ENCODE results near the gene CA6. TPM values are rescaled to one million over a fixed set of nuclear protein-coding genes. Genes with fewer than 3 reads are reported as not detected.

The CA6 gene
- total RNA-seq, 4 donors from 2014 or later, result not detected

- Histone ChIP-seq H3K4me3 (no peak overlapping the region), H3K4me1 (peaks cover 0 to 10% (median 4%) of the 10 kb centered on the region in 4 donors), H3K27me3 (no peaks in the 10 kb centered on the region), H3K27ac (replicated peaks in 1 of 4) (no peak overlapping the region), H3K9me3 (no peaks in the 10 kb centered on the region), H3K36me3 (no peaks in the 10 kb centered on the region)
- intact Hi-C loops (cut with DNase I), result loop anchor here (10.0 kb wide), 1 partner anchor 194 kb away; no protein-coding TSS in a partner anchor
- TF ChIP-seq EP300 (IDR thresholded peaks at IDR 0.05) (no peak), POLR2A (IDR thresholded peaks at IDR 0.05; ENCODE audit: low read depth) (no peak), CTCF (IDR thresholded peaks at IDR 0.05) (no peak), POLR2AphosphoS5 (IDR thresholded peaks at IDR 0.05) (no peak)
- WGBS, result 90% methylated on average over 3 of the region's 3 CpGs
- no peak for DNase-seq (ENCODE audit: extremely low spot score)
Measured at GRCh38 chr1:8910331-8910730, 35.3 kb upstream of the CA6 start.

GRCh38 chr1:8910914-8911313 lies 34.8 kb upstream of the CA6 start:
- no peak overlapping the region for H3K4me3 ChIP-seq
- no peaks in the 10 kb centered on the region for H3K27me3 ChIP-seq
- intact Hi-C loops (cut with DNase I), result loop anchor here (10.0 kb wide), 1 partner anchor 194 kb away; no protein-coding TSS in a partner anchor
- no peak for DNase-seq (ENCODE audit: extremely low spot score)
- H3K27ac ChIP-seq (replicated peaks in 1 of 4), result no peak overlapping the region
- H3K9me3 ChIP-seq, result no peaks in the 10 kb centered on the region
- no peak for TF ChIP-seq EP300 (IDR thresholded peaks at IDR 0.05)
- peaks cover 0 to 4% (median under 1%) of the 10 kb centered on the region in 4 donors for H3K4me1 ChIP-seq
- 80% methylated on average over 6 of the region's 6 CpGs for WGBS
- H3K36me3 ChIP-seq, result no peaks in the 10 kb centered on the region

- intact Hi-C loops (cut with DNase I), result loop anchor here (10.0 kb wide), 1 partner anchor 193 kb away; no protein-coding TSS in a partner anchor
Measured at GRCh38 chr1:8911416-8912309, 34.0 kb upstream of the CA6 start.

GRCh38 chr1:8913457-8913856 lies 32.2 kb upstream of the CA6 start:
- TF ChIP-seq POLR2A (IDR thresholded peaks at IDR 0.05; ENCODE audit: low read depth) (no peak), CTCF (IDR thresholded peaks at IDR 0.05) (no peak), EP300 (IDR thresholded peaks at IDR 0.05) (no peak), POLR2AphosphoS5 (IDR thresholded peaks at IDR 0.05) (no peak)
- Histone ChIP-seq H3K27me3 (no peaks in the 10 kb centered on the region), H3K36me3 (no peaks in the 10 kb centered on the region), H3K4me1 (peaks cover 0 to 8% (median 5%) of the 10 kb centered on the region in 4 donors), H3K4me3 (no peak overlapping the region), H3K27ac (replicated peaks in 1 of 4) (no peak overlapping the region), H3K9me3 (no peaks in the 10 kb centered on the region)
- WGBS, result 73% methylated on average over 9 of the region's 9 CpGs
- intact Hi-C loops (cut with DNase I), result loop anchor here (10.0 kb wide), 1 partner anchor 191 kb away; no protein-coding TSS in a partner anchor
- DNase-seq (ENCODE audit: extremely low spot score), result no peak

More at GRCh38 chr1:8911416-8912309, 34.0 kb upstream of the CA6 start:
- Histone ChIP-seq H3K4me3 (no peak overlapping the region), H3K27me3 (no peaks in the 10 kb centered on the region), H3K36me3 (no peaks in the 10 kb centered on the region), H3K27ac (replicated peaks in 1 of 4) (no peak overlapping the region), H3K9me3 (no peaks in the 10 kb centered on the region), H3K4me1 (no peaks in the 10 kb centered on the region)
- WGBS, result 82% methylated on average over 6 of the region's 17 CpGs
- no peak for TF ChIP-seq CTCF (IDR thresholded peaks at IDR 0.05)
- no peak for TF ChIP-seq POLR2AphosphoS5 (IDR thresholded peaks at IDR 0.05)
- no peak for TF ChIP-seq EP300 (IDR thresholded peaks at IDR 0.05)
- no peak for TF ChIP-seq POLR2A (IDR thresholded peaks at IDR 0.05; ENCODE audit: low read depth)
- no peak for DNase-seq (ENCODE audit: extremely low spot score)

GRCh38 chr1:8914466-8914865 lies 31.2 kb upstream of the CA6 start:
- H3K4me1 ChIP-seq, result peaks cover 0 to 8% (median 6%) of the 10 kb centered on the region in 4 donors
- H3K27me3 ChIP-seq, result no peaks in the 10 kb centered on the region
- 88% methylated on average over 7 of the region's 7 CpGs for WGBS
- no peak overlapping the region for H3K4me3 ChIP-seq
- DNase-seq (ENCODE audit: extremely low spot score), result no peak
- H3K36me3 ChIP-seq, result no peaks in the 10 kb centered on the region
- no peak for TF ChIP-seq POLR2AphosphoS5 (IDR thresholded peaks at IDR 0.05)
- TF ChIP-seq POLR2A (IDR thresholded peaks at IDR 0.05; ENCODE audit: low read depth), result no peak
- TF ChIP-seq CTCF (IDR thresholded peaks at IDR 0.05), result no peak
- TF ChIP-seq EP300 (IDR thresholded peaks at IDR 0.05), result no peak
- H3K27ac ChIP-seq (replicated peaks in 1 of 4), result no peak overlapping the region
- intact Hi-C loops (cut with DNase I), result loop anchor here (10.0 kb wide), 1 partner anchor 190 kb away; no protein-coding TSS in a partner anchor
- no peaks in the 10 kb centered on the region for H3K9me3 ChIP-seq
